IPS-NIHi7 (cell line): ENCODE data around the gene HNRNPA2B1.
"Not testable (repeated sequence)": the region's sequence is repeated elsewhere in the genome, so short reads cannot be mapped to it uniquely, and the experiment has no call there.

Source experiments
- DNase-seq: peaks from one replicate; pipeline ENCODE4 v3.0.0; 2012; ENCODE audit warnings: mixed read lengths; ENCODE audit errors: extremely low spot score

The HNRNPA2B1 gene

DNA sequence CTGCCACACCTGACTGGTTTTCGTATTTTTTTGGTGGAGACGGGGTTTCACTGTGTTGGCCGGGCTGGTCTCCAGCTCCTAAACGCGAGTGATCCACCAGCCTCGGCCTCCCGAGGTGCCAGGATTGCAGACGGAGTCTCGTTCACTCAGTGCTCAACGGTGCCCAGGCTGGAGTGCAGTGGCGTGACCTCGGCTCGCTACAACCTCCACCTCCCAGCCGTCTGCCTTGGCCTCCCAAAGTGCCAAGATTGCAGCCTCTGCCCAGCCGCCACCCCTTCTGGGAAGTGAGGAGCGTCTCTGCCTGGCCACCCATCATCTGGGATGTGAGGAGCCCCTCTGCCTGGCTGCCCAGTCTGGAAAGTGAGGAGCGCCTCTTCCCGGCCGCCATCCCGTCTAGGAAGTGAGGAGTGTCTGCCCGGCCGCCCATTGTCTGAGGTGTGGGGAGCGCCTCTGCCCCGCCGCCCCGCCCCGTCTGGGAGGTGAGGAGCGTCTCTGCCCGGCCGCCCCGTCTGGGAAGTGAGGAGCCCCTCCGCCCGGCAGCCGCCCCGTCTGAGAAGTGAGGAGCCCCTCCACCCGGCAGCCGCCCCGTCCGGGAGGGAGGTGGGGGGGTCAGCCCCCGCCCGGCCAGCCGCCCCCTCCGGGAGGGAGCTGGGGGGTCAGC is 52.8 kb downstream of the HNRNPA2B1 start:
- not testable (repeated sequence) for DNase-seq

DNA sequence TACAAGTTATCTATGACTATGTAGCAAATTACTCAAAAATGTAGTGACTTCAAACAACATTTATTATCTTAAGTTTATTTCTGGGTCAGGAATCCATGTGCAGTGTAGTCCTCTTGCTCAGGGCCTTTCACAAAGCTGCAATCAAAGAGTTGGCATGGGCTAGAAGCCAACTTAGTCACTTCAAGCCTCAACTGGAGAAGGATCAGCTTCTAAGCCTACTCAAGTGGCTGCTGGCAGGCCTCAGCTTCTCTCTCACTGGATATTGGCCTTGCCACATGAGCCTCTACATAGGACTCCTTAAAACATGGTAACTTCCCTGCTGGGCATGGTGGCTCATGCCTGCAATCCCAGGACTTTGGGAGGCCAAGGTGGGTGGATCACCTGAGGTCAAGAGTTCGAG is 53.5 kb downstream of the HNRNPA2B1 start:
- no peak for DNase-seq

- no peak for DNase-seq
These were observed 55.3 kb downstream of the HNRNPA2B1 start for GRCh38 chr7:26145238-26145637.

GRCh38 chr7:26144184-26145080 is 56.1 kb downstream of the HNRNPA2B1 start:
- DNase-seq: no peak

GRCh38 chr7:26143298-26144048 is 57.1 kb downstream of the HNRNPA2B1 start:
- DNase-seq: no peak

- no peak for DNase-seq
These were observed 59.5 kb downstream of the HNRNPA2B1 start for GRCh38 chr7:26141077-26141476.

DNA sequence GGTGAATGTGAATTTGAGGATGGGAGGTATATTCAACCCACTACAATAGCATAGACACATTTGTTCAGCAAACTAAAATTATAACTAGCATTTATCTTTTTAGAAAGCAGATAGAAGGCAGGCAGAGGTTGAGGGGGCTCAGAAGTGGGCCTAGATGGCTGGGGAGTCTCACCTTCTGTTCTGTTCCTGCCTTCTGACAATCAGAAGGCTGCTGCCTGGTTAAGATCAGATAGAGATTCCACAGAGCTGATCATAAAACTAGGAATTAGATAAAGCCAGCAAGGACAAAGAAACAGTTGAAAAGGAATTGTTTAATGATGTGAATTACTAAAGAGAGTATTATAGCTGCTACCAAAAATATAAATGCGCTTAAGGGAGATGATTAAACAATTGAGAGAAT is 60.2 kb downstream of the HNRNPA2B1 start:
- DNase-seq: no peak
